GM18867 (cell line): ENCODE measurements around the gene RABEP1.
"Not testable (repeated sequence)": the region's sequence is repeated elsewhere in the genome, so short reads cannot be mapped to it uniquely, and the experiment has no call there.

Source experiments
- ATAC-seq: cut with Tn5 transposase; IDR thresholded peaks from one replicate; pipeline ENCODE4 v1.9.1; 2021; ENCODE audit warnings: mild to moderate bottlenecking, moderate library complexity; ENCODE audit not compliant: unreplicated experiment

RABEP1 gene, protein sequence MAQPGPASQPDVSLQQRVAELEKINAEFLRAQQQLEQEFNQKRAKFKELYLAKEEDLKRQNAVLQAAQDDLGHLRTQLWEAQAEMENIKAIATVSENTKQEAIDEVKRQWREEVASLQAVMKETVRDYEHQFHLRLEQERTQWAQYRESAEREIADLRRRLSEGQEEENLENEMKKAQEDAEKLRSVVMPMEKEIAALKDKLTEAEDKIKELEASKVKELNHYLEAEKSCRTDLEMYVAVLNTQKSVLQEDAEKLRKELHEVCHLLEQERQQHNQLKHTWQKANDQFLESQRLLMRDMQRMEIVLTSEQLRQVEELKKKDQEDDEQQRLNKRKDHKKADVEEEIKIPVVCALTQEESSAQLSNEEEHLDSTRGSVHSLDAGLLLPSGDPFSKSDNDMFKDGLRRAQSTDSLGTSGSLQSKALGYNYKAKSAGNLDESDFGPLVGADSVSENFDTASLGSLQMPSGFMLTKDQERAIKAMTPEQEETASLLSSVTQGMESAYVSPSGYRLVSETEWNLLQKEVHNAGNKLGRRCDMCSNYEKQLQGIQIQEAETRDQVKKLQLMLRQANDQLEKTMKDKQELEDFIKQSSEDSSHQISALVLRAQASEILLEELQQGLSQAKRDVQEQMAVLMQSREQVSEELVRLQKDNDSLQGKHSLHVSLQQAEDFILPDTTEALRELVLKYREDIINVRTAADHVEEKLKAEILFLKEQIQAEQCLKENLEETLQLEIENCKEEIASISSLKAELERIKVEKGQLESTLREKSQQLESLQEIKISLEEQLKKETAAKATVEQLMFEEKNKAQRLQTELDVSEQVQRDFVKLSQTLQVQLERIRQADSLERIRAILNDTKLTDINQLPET

DNA sequence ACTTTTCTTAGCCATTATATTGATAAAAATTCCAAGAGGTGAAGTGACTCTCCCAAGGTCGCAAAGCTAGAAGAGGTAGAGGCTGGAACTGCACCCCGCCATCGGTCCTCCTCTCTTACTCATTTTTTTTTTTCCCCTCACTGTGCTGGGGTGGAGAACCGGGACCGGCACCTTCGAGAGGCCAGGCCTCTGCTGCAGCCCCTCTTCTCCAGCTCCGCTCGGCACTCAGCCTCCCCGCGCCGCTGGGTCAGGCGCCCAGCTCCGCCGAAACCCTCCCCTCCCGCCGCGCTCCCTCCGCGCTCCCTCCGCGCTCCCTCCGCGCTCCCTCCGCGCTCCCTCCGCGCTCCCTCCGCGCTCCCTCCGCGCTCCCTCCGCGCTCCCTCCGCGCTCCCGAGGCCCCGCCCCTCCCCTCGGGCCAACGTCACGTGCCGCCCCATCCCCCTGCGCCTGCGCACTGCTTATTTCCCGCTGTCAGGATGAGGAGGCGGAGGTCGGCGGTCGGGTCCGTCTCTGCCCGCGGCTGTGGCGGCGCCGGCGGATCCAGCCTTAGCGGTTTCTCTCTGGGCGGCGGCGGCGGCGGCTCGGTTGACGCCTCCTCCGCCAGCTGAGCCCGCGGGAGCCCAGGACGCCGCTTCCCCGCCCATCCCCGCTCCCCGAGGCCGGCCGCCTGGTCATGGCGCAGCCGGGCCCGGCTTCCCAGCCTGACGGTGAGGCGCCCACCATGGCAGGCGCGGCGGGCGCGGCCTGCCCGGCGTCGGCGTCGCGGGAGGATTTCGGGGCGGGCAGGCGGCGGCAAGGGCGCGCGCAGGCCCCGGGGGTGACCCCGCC is at the start of gene RABEP1:
Gene RABEP1 (plus strand): TSS at position 471 of the 828 bp plus-strand sequence. CDS start 203 bp downstream, at position 674.
- ATAC-seq: peak; percentile 78

DNA sequence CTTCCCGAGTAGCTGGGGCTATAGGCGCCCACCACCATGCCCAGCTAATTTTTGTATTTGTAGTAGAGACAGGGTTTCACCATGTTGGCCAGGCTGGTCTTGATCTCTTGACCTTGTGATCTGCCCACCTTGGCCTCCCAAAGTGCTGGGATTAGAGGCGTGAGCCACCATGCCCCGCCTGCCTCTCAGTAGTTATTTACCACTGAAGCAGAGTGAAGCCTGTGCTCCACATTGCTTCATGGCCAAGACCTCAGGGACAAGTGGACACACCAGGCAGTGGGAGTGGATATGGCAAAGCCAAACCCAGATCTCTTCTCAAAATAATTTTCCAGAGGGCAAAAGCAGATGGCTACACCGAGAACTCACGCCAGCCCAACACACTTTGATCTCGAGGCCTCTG is 48.6 kb upstream of the RABEP1 start:
- not testable (repeated sequence) for ATAC-seq

DNA sequence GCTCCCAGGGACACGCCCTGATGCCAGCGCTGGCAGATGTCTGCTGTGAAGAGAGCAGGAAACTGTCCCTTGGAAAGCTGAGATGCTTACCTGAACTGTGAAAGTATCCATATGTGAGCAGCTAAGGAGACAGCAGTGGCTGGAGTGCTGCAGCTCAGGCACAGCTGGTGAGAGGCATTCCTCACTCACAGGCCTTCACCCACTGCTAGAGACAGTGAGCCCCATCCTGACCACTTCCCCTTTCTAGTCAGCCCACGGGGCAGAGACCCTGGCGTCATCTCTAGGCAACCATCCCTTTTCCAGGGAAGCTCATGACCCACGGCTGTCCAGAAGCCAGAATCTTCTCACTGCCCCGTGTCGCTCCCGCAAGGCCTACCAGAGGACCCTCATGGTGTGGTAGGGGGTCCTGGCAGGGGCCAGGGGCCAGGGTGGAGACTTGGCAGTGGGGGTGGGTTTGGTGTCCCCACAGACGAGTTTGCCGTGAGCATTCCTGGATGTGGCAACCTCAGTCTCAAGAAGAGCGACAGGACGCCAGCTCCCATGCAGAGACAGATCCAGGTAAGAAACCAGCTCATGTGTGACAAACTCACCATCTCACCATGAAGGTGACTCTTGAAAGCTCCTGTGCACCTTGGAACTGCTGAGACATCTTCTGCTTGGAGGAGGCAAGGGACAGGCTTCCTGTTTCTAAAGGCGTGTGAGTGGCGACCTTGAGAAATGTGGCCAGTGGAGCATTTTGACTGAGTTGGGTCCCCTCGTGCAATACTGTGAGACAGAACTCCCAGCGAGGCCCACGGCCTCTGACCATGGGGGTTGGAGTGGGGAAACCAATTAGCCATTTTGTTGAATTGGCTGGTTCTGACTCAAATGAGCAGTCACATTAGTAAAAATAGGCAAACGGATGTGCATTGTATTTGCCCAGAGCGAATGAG is 47.2 kb upstream of the RABEP1 start, which contains the start of gene SCIMP:
Gene SCIMP (minus strand): TSS at position 216 of the 932 bp plus-strand sequence. CDS start 105 bp downstream, at position 111.
- ATAC-seq: no peak

DNA sequence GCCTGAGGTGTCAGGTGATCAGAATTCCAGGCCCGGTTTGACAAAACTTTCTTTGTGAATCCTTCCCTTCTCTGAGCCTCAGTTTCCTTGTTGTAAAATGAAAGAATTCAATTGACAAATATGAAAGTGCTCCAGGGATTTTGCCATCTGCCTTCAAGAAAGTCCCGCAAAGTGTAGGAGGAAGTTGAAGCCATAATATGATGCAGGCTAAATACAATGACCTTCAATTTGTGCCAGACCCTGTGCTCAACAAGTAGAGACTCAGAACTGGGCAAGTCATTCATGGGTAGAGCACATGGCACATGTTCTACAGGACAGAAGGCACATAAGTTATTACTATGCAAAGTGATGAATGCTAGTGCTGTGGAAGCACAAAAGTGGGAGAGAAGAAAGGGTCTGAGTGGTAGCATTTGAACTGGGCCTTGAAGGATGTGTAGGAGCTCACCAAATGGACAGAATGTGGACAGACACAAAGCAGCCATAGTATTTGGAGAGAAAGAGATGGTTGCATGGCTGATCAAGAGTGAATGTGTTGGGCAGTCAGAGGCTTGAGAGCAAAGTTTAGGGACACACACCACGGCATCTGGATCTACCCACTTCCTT is 45.0 kb upstream of the RABEP1 start:
- no peak for ATAC-seq

DNA sequence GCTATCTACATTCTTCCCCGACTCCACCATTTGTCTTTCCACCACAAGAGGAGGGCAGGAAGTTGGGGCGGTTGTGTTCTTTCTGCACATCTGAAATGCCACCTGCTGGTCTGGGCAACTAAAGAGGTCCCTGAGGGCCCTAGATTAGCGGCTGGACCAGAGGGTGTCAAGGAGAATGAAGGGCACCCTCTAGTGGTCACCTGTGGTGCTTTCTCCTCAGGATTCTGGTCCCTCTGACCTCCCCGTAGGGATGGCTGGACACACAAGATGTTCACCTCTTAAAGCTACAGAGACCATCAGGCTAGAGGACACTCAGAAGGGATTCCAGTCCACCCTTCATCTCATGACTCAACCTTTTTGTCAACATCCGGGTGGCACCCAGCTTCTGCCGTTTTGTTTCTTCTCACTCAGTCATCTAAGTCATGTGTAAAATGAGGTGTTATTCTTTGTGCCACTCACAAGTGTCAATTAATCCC is 44.5 kb upstream of the RABEP1 start:
- no peak for ATAC-seq

DNA sequence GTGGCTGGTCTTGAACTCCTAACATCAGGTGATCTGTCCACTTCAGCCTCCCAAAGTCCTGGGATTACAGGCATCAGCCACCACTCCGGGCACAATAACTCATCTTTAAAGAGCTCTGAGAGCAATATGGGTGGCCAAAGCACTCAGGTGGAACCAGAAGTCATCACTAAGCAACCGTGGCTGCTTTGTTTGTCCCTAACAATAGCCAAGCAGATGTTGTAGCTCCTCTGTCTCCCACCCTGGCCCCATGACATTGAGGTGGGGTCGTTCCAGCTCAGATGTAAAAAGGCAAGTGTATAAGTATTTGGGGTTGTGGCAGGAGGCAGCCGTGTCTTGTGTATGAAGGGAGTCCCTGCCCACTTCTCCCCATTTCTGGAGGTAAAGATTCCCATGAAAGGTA is 43.8 kb upstream of the RABEP1 start:
- no peak for ATAC-seq

DNA sequence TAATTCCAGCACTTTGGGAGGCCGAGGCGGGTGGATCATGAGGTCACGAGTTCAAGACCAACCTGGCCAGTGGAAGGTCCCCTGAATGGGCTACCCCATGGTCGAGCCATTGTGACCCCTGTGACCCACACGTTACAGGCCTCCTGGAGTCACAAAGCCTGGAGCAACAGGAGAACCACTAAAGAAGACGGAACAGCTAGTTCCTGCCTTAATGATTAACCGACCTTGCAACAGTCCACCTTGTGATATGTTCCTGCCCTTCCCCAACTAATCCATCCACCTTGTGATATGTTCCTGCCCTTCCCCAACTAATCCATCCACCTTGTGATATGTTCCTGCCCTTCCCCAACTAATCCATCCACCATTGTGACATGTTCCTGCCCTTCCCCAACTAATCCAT is 42.3 kb upstream of the RABEP1 start:
- ATAC-seq: not testable (repeated sequence)

DNA sequence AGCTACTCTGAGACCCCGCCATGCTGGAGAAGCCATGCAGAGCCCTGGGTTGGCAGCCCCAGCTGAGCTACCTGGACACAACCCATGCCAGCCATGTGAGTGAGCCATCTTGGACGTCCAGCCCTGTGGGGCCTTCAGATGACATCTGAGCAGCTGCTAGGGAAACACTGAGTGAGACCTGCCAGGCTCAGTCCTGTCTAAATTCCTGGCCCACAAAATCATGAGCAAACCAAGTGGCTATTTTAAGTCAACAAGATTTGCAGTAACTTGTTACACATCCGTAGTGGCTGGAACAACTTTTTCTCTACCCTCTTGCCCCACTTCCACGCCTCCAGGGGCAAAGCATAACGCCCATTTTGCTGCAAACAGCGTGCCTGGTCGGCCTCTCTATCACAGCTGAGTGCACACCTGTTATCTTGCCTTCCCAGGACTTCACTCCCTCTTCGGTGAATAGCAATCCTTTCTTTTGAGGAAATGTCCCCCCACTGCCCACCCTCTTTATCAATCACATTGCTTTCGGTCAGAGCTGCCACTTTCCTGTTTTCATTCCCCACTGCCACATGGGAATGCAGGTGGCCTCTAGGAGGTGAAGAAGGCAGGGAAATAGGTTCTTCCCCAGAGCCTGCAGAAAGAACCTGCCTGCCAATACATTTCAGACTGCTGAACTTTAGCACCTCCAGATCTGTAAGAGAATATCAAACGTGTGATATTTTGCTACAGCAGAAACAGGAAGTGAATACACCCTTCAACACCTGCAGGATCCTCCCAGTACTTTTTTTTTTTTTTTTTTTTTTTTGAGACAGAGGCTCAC is 40.0 kb upstream of the RABEP1 start:
- ATAC-seq: peak; percentile 53

DNA sequence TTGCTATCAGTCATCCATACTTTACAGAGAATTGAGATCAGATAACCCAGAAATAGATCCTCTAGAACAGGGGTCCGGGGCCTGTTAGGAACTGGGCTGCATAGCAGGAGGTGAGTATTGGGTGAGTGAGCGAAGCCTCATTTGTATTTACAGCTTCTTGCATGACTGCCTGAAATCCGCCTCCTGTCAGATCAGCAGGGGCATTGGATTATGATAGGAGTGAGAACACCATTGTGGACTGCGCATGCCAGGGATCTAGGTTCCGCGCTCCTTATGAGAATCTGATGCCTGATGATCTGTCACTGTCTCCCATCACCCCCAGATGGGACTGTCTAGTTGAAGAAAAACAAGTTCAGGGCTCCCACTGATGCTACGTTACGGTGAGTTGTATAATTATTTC is 34.5 kb upstream of the RABEP1 start:
- ATAC-seq: no peak

DNA sequence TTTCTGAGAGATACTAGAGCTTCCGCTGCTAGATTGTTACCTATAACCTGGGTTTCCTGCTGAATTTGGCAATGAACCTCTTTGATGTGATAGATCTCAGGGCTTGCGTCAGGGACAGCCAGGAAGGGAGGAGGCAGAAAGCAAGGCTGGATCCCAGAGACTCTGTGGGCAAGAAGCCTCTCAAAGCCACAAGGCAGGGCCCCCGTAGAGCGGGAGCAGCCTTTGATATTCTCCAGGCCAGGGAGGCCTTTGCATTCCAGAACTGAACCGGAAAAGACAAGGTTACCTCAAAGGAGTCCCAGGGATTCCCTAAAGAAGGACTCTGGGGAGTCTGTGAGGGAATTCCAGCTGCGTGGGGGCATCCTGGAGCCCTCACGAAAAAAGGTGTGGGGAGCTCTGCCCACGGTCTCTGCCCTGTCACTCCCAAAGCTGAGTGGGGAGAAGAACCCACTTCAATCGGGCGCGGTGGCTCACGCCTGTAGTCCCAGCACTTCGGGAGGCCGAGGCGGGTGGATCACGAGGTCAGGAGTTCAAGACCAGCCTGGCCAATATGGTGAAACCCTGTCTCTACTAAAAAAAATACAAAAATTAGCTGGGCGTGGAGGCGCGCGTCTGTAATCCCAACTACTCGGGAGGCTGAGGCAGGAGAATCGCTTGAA is 33.1 kb upstream of the RABEP1 start:
- no peak for ATAC-seq

DNA sequence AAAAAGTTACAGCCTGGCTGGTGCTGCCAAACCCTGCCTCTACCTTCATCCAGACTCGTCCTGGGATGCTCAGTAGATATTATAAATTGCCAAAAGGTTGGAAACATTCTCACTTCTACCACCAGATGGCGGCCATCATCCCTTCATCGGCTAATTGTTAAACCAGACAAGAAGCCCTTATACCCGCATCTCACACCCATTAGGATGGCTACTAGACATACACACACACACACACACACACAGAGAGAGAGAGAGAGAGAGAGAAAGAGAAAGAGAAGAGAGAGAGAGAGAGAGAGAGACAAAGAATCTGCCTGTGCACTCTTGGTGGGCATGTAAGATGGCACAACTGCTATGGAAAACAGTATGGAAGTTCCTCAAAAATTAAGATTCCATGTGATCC is 32.5 kb upstream of the RABEP1 start:
- no peak for ATAC-seq

DNA sequence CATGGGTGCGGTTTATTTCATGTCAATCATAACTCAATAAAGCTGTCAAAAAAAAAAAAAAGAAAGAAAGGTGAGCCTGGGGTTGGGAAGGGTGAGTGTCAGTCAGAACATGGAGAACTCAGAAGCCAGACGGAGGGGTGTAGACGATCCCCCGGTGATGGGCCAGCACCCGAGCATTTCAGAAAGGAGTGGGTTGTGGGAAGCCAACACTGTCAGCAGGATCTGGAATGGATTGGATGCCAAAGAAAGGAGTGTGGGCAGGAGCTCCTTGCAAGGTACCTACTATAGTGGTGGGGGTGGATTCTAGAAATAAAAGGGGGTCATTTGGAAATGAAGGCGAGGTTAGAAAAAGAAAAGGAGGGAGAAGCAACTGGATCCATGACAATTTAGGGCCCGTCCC is 27.7 kb upstream of the RABEP1 start:
- no peak for ATAC-seq

DNA sequence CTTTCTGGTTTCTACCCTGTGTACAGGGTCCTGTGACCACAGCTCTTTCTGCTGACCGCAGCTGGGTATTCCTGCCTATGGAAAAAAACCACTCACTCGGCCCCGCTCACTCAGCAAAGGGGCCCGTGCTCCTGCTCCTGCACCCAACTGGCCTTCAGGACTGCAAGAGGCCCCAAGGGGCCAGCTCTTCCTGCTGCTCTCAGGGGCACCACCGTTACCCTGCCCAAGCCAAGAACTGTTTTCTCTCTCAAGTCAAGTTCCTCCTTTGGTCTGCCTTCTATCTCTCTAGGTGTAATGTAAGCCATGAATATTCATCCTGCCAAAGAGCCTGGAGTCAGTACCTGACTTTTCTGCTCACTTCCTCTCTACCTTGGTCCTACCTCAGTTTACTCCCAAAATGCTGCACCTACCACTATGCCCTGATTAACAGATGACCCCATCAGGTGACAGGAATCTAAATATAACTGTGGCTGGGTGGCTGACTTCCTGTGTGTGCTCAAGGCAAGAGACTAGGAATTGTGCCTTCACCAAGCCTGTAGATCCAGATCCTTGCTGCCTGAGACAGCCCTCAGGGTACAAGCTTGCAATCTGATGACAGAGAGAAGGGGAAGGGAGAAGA is 27.1 kb upstream of the RABEP1 start:
- no peak for ATAC-seq

DNA sequence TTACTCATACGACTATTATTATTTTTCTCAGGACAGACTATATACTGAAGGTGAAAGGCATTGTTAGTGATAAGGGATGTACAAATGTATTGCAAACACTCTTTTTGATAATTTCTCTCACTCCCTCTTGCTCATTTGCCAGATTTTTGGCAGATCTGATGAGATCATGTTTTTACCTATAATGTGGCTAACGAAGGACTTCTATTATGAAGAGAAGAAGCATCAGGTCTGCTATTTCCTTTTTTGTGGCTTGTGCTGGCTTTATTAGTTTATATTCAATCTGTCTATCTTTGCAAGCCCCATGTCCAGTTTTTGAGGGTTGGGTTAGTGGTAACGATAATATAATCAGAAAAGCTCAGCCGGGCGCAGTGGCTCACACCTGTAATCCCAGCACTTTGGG is 25.0 kb upstream of the RABEP1 start:
- ATAC-seq: no peak

DNA sequence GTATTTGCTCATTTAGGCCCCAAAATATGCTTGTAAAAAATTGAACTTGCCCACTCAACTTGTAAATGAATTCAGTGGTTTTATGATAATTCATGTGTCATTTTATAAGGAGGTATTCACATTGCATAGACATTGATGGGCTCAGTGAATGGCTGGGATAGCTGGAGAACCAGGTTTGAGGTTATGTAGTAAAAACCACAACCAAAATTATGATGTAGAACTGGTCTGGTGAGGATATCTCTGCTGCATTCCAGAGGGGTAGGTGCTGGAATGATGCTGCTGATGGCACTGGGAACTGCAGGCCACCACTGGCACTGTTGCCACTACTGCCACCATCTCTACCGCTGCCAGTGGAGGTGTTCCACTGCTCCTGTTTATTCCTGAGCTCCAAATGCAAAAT is 21.5 kb upstream of the RABEP1 start:
- ATAC-seq: no peak

DNA sequence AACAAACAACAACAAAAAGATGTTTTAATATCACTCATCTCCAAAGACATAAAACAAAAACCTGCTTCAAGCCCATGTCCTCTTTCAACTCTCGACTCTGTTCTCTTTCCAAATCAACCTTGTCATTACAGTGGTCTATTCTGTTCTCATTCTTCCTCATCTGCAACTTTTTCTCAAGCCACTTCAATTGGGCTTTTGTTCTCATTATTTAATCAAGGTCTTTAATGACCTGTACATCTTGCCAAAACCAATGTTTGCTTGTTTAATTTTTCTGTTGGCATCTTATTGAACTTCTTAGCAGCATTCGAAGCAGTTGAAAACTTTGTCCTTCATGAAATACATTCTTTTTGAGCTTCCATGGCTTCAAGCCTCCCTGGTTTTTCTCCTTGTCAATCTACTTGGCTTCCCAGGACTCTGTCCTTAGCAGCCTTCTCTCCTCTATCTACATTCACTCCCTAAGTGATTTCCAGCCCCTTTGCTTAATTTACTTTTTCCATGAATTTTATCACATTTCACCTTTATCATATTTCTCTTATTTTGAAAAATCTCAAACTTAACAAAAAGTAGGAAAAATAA is 19.6 kb upstream of the RABEP1 start:
- no peak for ATAC-seq

DNA sequence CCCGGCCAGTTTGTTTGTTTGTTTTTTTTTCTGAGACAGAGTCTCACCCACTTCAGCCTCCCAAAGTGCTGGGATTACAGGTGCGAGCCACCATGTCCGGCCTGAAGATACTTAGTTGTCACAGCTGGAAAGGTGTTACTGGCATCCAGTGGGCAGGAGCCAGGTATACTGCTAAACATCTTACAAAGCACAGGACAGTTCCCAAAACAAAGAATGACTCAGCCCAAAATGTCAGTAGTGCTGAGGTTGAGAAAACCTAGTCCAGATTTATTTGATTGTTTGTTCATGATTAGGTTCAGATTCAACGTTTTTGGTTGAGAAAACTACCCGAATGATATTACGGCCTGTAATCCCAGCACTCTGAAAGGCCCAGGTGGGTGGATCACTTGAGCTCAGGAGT is 18.6 kb upstream of the RABEP1 start:
- ATAC-seq: no peak
